Gastrocnemius medialis (tissue), 4 donors: ENCODE measurements around the gene ANXA8L1. TPM values are rescaled to one million over a fixed set of nuclear protein-coding genes. Genes with fewer than 3 reads are reported as not detected.
"Not testable (repeated sequence)": the region's sequence is repeated elsewhere in the genome, so short reads cannot be mapped to it uniquely, and the experiment has no call there.

Source experiments
- ATAC-seq, 2 donors: fragments of 150-250 bp; one replicate each; pipeline ENCODE4 v1.9.1; 2016
- DNase-seq, 2 donors: peaks; one replicate each; pipeline ENCODE4 v3.0.0-alpha.2; 2019
- H3K27ac ChIP-seq, 4 donors: fragments of 200-600 bp; sonication (generic); 1 replicate in 1 of 4; 2 replicates in 3 of 4; pipeline ENCODE4 v1.5.1; 2016 to 2018; ENCODE audit warnings: mild to moderate bottlenecking in 2 of 4, moderate library complexity in 1 of 4
- H3K27me3 ChIP-seq, 3 donors: fragments of 200-600 bp; sonication (generic) in 2 of 3; 1 replicate in 1 of 3; 2 replicates in 2 of 3; pipeline versions ENCODE4 v1.5.1 to v1.6.0; 2016 to 2019; ENCODE audit warnings: mild to moderate bottlenecking in 1 of 3, moderate library complexity in 1 of 3
- H3K36me3 ChIP-seq, 2 donors: fragments of 200-600 bp; sonication (generic) in 1 of 2; one replicate each; pipeline ENCODE4 v1.5.1; 2017 to 2018
- H3K4me1 ChIP-seq, 2 donors: fragments of 200-600 bp; sonication (generic) in 1 of 2; one replicate each; pipeline ENCODE4 v1.5.1; 2016 to 2017; ENCODE audit warnings: mild to moderate bottlenecking in 2 of 2
- H3K4me3 ChIP-seq, 4 donors: fragments of 200-600 bp; sonication (generic) in 3 of 4; 1 replicate in 1 of 4; 2 replicates in 3 of 4; pipeline ENCODE4 v1.5.1; 2016 to 2019; ENCODE audit warnings: mild to moderate bottlenecking in 2 of 4
- H3K9me3 ChIP-seq, 3 donors: fragments of 200-600 bp; sonication (generic) in 2 of 3; 1 replicate in 1 of 3; 2 replicates in 2 of 3; pipeline ENCODE4 v1.5.1; 2016 to 2019
- in situ Hi-C, 4 donors: fragments of 200-750 bp; cut with MboI; loops; one replicate each; pipeline versions ENCODE4 v1.15.0 to v1.8.0; 2017; ENCODE audit warnings: low sequenced_read_pairs in 4 of 4
- intact Hi-C: fragments of 100-400 bp; cut with DNase I; formaldehyde crosslinking; loops from one replicate; pipeline ENCODE4 v1.15.1; 2023; ENCODE audit warnings: low total_unique reads
- total RNA-seq, 4 donors: library from RNA; depleted of rRNA; stranded (reverse); fragments of >200 nt; gene quantifications; one replicate each; pipeline versions ENCODE4 v1.1.0 to v1.2.3, GENCODE V29; 2016

The ANXA8L1 gene
- total RNA-seq, 4 donors from 2014 or later: not detected

GRCh38 chr10:46412665-46413064 is 37.1 kb downstream of the ANXA8L1 start:
- DNase-seq, H3K4me3 ChIP-seq, in situ Hi-C loops, H3K9me3 ChIP-seq, H3K27me3 ChIP-seq, H3K27ac ChIP-seq, H3K36me3 ChIP-seq, H3K4me1 ChIP-seq, ATAC-seq, intact Hi-C loops: not testable (repeated sequence)

GRCh38 chr10:46415291-46415690 is 39.7 kb downstream of the ANXA8L1 start:
- H3K27me3 ChIP-seq, intact Hi-C loops, H3K9me3 ChIP-seq, DNase-seq, ATAC-seq, H3K4me3 ChIP-seq, in situ Hi-C loops, H3K36me3 ChIP-seq, H3K27ac ChIP-seq, H3K4me1 ChIP-seq: not testable (repeated sequence)

GRCh38 chr10:46418283-46418682 is 42.7 kb downstream of the ANXA8L1 start:
- DNase-seq, H3K27ac ChIP-seq, in situ Hi-C loops, H3K9me3 ChIP-seq, intact Hi-C loops, H3K27me3 ChIP-seq, H3K36me3 ChIP-seq, H3K4me3 ChIP-seq, H3K4me1 ChIP-seq: not testable (repeated sequence)
- peak in 1 of 2 donors; percentile 66 for ATAC-seq

- H3K27me3 ChIP-seq, H3K4me1 ChIP-seq, H3K27ac ChIP-seq, H3K4me3 ChIP-seq, intact Hi-C loops, in situ Hi-C loops, DNase-seq, ATAC-seq, H3K9me3 ChIP-seq, H3K36me3 ChIP-seq: not testable (repeated sequence)
Observed at GRCh38 chr10:46419570-46420379, 44.2 kb downstream of the ANXA8L1 start.

- intact Hi-C loops, ATAC-seq, H3K27me3 ChIP-seq, H3K4me1 ChIP-seq, H3K9me3 ChIP-seq, in situ Hi-C loops, H3K36me3 ChIP-seq, H3K4me3 ChIP-seq, H3K27ac ChIP-seq, DNase-seq: not testable (repeated sequence)
Observed at GRCh38 chr10:46423550-46423949, 48.0 kb downstream of the ANXA8L1 start.

GRCh38 chr10:46440942-46441341 is 65.4 kb downstream of the ANXA8L1 start:
- H3K4me3 ChIP-seq, DNase-seq, H3K4me1 ChIP-seq, H3K27me3 ChIP-seq, H3K9me3 ChIP-seq, in situ Hi-C loops, ATAC-seq, H3K36me3 ChIP-seq, intact Hi-C loops, H3K27ac ChIP-seq: not testable (repeated sequence)

Other genes starting within 250 kb of the ANXA8L1 start
- gene ANTXRL, start 88.8 kb upstream of the ANXA8L1 start, total RNA-seq: not detected
- not detected for gene NPY4R, start 90.2 kb downstream of the ANXA8L1 start, total RNA-seq
- not detected for gene GPRIN2, start 180.9 kb downstream of the ANXA8L1 start, total RNA-seq
- gene SYT15, start 203.4 kb downstream of the ANXA8L1 start, total RNA-seq: 1 to 10 TPM in 1 of 4 donors, under 1 TPM in 3; 0.36 to 1.0 (median 0.69) TPM